AG04450 (cell line): Measurements from ENCODE around the gene ACSM2B. TPM values are rescaled to one million over a fixed set of nuclear protein-coding genes. Genes with fewer than 3 reads are reported as not detected.

Source experiments
- CTCF ChIA-PET: fragments of 300-600, 350-600 bp; formaldehyde crosslinking; extraction: SDS; loops from one replicate; lab custom pipeline; 2022; ENCODE audit warnings: antibody characterized with exemption, inconsistent platforms; lab: Charles Lee
- POLR2A ChIA-PET: fragments of 350-600 bp; formaldehyde crosslinking; extraction: SDS; loops from one replicate; lab custom pipeline; 2021; ENCODE audit warnings: antibody characterized with exemption, inconsistent platforms; lab: Yijun Ruan, JAX
- DNase-seq: peaks from one replicate; pipeline ENCODE4 v3.0.0-alpha.2; 2011; ENCODE audit warnings: low read depth, low spot score
- H3K27ac ChIP-seq: one replicate; pipeline ENCODE4 v1.5.1; 2012; ENCODE audit warnings: low read depth, low read length, control low read depth
- H3K27me3 ChIP-seq: one replicate; pipeline ENCODE4 v1.6.0; 2012; ENCODE audit warnings: low read length; ENCODE audit not compliant: control insufficient read depth, insufficient read depth
- H3K4me3 ChIP-seq: 2 replicates; pipeline ENCODE4 v1.5.1; 2011; ENCODE audit warnings: mild to moderate bottlenecking, low read depth, low read length, control low read depth
- H3K9me3 ChIP-seq: 2 replicates; pipeline ENCODE4 v1.5.1; 2012; ENCODE audit warnings: low read length; ENCODE audit not compliant: control insufficient read depth, insufficient read depth
- polyA plus RNA-seq: library from polyadenylated mRNA; depleted of rRNA; stranded (reverse); fragments of >200 nt; gene quantifications from 2 replicates; pipeline ENCODE4 v1.2.3, GENCODE V29; 2011
- TF ChIP-seq, protein P1 (sequence below): IDR thresholded peaks from 2 replicates; pipeline ENCODE4 v1.5.1; 2011; ENCODE audit warnings: low read depth, low read length, control low read depth, inconsistent platforms

The ACSM2B gene
- polyA plus RNA-seq, 1 experiment: not detected

- DNase-seq: no peak
- Histone ChIP-seq H3K27ac (no peak overlapping the region), H3K4me3 (no peak overlapping the region), H3K9me3 (peaks cover 7% of the 10 kb centered on the region; the same call in 1 of the 2 replicates), H3K27me3 (no peaks in the 10 kb centered on the region)
- TF ChIP-seq, protein P1, sequence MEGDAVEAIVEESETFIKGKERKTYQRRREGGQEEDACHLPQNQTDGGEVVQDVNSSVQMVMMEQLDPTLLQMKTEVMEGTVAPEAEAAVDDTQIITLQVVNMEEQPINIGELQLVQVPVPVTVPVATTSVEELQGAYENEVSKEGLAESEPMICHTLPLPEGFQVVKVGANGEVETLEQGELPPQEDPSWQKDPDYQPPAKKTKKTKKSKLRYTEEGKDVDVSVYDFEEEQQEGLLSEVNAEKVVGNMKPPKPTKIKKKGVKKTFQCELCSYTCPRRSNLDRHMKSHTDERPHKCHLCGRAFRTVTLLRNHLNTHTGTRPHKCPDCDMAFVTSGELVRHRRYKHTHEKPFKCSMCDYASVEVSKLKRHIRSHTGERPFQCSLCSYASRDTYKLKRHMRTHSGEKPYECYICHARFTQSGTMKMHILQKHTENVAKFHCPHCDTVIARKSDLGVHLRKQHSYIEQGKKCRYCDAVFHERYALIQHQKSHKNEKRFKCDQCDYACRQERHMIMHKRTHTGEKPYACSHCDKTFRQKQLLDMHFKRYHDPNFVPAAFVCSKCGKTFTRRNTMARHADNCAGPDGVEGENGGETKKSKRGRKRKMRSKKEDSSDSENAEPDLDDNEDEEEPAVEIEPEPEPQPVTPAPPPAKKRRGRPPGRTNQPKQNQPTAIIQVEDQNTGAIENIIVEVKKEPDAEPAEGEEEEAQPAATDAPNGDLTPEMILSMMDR: no peak
- CTCF ChIA-PET: no interaction called here
- POLR2A ChIA-PET: no interaction called here
Observed at GRCh38 chr16:20620770-20621169, 44.6 kb upstream of the ACSM2B start.

GRCh38 chr16:20620003-20620402, 43.8 kb upstream of the ACSM2B start:
- POLR2A ChIA-PET: no interaction called here
- H3K9me3 ChIP-seq: peaks cover 8% of the 10 kb centered on the region
- TF ChIP-seq, protein P1: no peak
- no peak overlapping the region for H3K4me3 ChIP-seq
- no peak overlapping the region for H3K27ac ChIP-seq
- DNase-seq: no peak
- no peaks in the 10 kb centered on the region for H3K27me3 ChIP-seq
- CTCF ChIA-PET: no interaction called here

DNA sequence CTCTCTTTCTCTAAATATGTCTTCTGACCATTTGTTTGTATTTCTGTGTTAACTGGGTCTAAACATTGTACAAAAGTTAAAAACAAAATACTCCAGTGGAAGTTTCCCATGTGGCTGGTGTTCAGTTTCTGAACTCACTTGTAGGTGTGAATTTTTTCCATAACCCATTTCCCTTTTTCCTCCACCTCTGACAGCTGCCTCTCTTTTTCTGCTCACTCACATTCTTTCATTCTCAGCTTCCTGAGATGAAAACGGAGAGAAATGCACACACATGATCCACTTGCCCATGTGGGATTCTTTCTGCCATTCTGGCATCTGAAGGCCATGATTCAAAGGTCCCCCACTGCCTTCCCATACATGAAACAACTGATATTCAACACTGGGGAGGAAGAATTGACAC, 41.1 kb upstream of the ACSM2B start:
- H3K9me3 ChIP-seq: peaks cover 22% of the 10 kb centered on the region
- DNase-seq: no peak
- TF ChIP-seq, protein P1: no peak
- ChIA-PET POLR2A (no interaction called here), CTCF (interaction anchor here (0.6 to 0.7 kb wide), 2 partner anchors 13 to 493 kb away, joined by 3 to 9 read pairs; no protein-coding TSS in a partner anchor)
- no peak overlapping the region for H3K27ac ChIP-seq
- no peak overlapping the region for H3K4me3 ChIP-seq
- H3K27me3 ChIP-seq: no peaks in the 10 kb centered on the region

DNA sequence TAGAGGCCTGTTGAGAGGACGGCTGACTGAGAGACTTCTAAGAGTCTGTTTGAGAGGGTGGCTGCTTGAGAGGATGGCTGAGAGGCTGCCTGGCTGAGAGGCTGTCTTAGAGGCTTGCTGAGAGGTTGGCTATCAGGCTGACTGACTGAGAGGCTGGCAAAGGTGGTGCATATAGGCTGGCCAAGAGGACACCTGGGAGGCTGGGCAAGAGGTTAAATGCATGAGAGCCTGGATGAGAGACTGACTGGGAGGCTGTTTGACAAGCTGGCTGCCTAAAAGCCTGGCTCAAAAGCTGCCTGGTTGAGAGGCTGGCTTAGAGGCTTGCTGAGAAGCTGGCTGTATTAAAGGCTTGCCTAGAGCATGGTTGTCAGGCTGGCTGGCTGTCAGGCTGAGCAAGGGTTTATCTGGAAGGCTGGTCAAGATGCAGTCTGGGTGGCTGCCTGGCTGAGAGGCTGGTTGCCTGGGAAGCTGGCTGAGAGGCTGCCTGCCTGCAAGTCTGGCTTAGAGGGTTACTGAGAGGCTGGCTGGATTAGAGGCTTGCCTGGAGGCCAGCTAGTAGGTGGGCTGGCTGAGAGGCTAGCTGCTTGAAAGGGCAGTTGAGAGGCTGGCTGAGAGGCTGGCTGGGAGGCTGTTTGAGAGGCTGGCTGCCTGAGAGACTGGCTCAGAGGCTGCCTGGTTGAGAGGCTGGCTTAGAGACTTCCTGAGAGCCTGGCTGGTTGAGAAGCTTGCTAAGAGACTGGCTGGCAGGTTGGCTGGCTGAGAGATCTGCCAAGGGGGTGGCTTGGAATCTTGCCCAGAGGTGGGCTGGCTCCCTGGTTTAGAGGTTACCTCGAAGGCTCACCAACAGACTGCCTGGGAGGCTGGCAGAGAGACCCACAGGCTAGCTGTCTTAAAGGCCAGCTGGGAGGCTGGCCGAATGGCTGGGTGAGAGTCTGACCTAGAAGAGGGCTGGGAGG, 38.3 kb upstream of the ACSM2B start:
- POLR2A ChIA-PET: no interaction called here
- CTCF ChIA-PET: no interaction called here

More for the DNA sequence above, 38.3 kb upstream of the ACSM2B start:
- DNase-seq: no peak
- Histone ChIP-seq H3K4me3 (no peak overlapping the region), H3K9me3 (peaks cover 46% of the 10 kb centered on the region), H3K27ac (no peak overlapping the region), H3K27me3 (no peaks in the 10 kb centered on the region)
- TF ChIP-seq, protein P1: no peak
